Trophoblast cell (in vitro differentiated cells and primary cell): Measurements from ENCODE around the gene PSMA2.
"Not testable (repeated sequence)": the region's sequence is repeated elsewhere in the genome, so short reads cannot be mapped to it uniquely, and the experiment has no call there.

Experiments used
- DNase-seq, 2 donors: peaks; one replicate each; pipeline ENCODE4 v3.0.0-alpha.2; 2016
- H2AFZ ChIP-seq: 2 replicates; pipeline ENCODE4 v1.6.1; 2013; ENCODE audit warnings: low read length, moderate library complexity, mild to moderate bottlenecking; ENCODE audit not compliant: insufficient read depth, poor library complexity
- H2AK5ac ChIP-seq: 2 replicates; pipeline ENCODE4 v1.6.1; 2013; ENCODE audit warnings: mild to moderate bottlenecking, low read length
- H2BK120ac ChIP-seq: 2 replicates; pipeline ENCODE4 v1.6.1; 2013; ENCODE audit warnings: low read length, mild to moderate bottlenecking, moderate library complexity; ENCODE audit not compliant: insufficient read depth, poor library complexity
- H2BK12ac ChIP-seq: 2 replicates; pipeline ENCODE4 v1.6.1; 2013; ENCODE audit warnings: mild to moderate bottlenecking, low read length, moderate library complexity
- H2BK5ac ChIP-seq: 2 replicates; pipeline ENCODE4 v1.6.1; 2013; ENCODE audit warnings: low read length, low read depth, moderate library complexity, mild to moderate bottlenecking; ENCODE audit not compliant: poor library complexity
- H3K14ac ChIP-seq: 2 replicates; pipeline ENCODE4 v1.6.1; 2013; ENCODE audit warnings: mild to moderate bottlenecking, low read length
- H3K18ac ChIP-seq: 2 replicates; pipeline ENCODE4 v1.6.1; 2013; ENCODE audit warnings: mild to moderate bottlenecking, low read length
- H3K23ac ChIP-seq: 2 replicates; pipeline ENCODE4 v1.6.1; 2013; ENCODE audit warnings: low read length
- H3K27ac ChIP-seq: 2 replicates; pipeline ENCODE4 v1.5.1; 2013; ENCODE audit warnings: low read depth, mild to moderate bottlenecking, inconsistent platforms, low read length, moderate library complexity
- H3K27me3 ChIP-seq: 2 replicates; pipeline ENCODE4 v1.6.1; 2013; ENCODE audit warnings: inconsistent platforms, mild to moderate bottlenecking, low read length, moderate library complexity; ENCODE audit not compliant: insufficient read depth
- H3K36me3 ChIP-seq, 2 experiments: 1 replicate in 1 of 2; 2 replicates in 1 of 2; pipeline ENCODE4 v1.6.1; 2013; ENCODE audit warnings: low read length in 2 of 2, mild to moderate bottlenecking in 2 of 2, moderate library complexity in 1 of 2; ENCODE audit not compliant: insufficient read depth in 2 of 2, control insufficient read depth in 1 of 2
- H3K4ac ChIP-seq: 2 replicates; pipeline ENCODE4 v1.6.1; 2013; ENCODE audit warnings: low read depth, mild to moderate bottlenecking, low read length, moderate library complexity
- H3K4me1 ChIP-seq, 2 experiments: 1 replicate in 1 of 2; 2 replicates in 1 of 2; pipeline ENCODE4 v1.6.1; 2013; ENCODE audit warnings: low read length in 2 of 2, mild to moderate bottlenecking in 2 of 2, moderate library complexity in 1 of 2; ENCODE audit not compliant: insufficient read depth in 2 of 2, control insufficient read depth in 1 of 2
- H3K4me2 ChIP-seq: 2 replicates; pipeline ENCODE4 v1.6.1; 2013; ENCODE audit warnings: inconsistent platforms, mild to moderate bottlenecking, low read length, moderate library complexity
- H3K4me3 ChIP-seq: 2 replicates; pipeline ENCODE4 v1.5.1; 2013; ENCODE audit warnings: mild to moderate bottlenecking, low read depth, low read length, inconsistent platforms
- H3K79me1 ChIP-seq: one replicate; pipeline ENCODE4 v1.6.1; 2013; ENCODE audit warnings: low read length
- H3K79me2 ChIP-seq: 2 replicates; pipeline ENCODE4 v1.6.1; 2013; ENCODE audit warnings: low read length, mild to moderate bottlenecking; ENCODE audit not compliant: control insufficient read depth, insufficient read depth, poor library complexity
- H3K9ac ChIP-seq: 2 replicates; pipeline ENCODE4 v1.6.1; 2013; ENCODE audit warnings: mild to moderate bottlenecking, low read length
- H3K9me3 ChIP-seq: 2 replicates; pipeline ENCODE4 v1.6.1; 2013; ENCODE audit warnings: low read depth, mild to moderate bottlenecking, control low read depth, inconsistent platforms, low read length; ENCODE audit not compliant: insufficient read depth
- H4K12ac ChIP-seq: 2 replicates; pipeline ENCODE4 v1.6.1; 2013; ENCODE audit warnings: low read depth, mild to moderate bottlenecking, low read length, moderate library complexity
- H4K8ac ChIP-seq: 2 replicates; pipeline ENCODE4 v1.6.1; 2013; ENCODE audit warnings: low read depth, mild to moderate bottlenecking, low read length, moderate library complexity
- H4K91ac ChIP-seq: one replicate; pipeline ENCODE4 v1.6.1; 2013; ENCODE audit warnings: low read depth, mild to moderate bottlenecking, low read length, moderate library complexity
- WGBS: extraction: QIAGEN DNeasy Blood & Tissue Kit; methylation state at CpG from one replicate; pipeline ENCODE4 v1.1.7; 2013; ENCODE audit warnings: missing lambda C conversion rate; ENCODE audit not compliant: insufficient read length, insufficient coverage; ENCODE audit errors: extremely low coverage; 5-methylcytosine and 5-hydroxymethylcytosine counted together

The PSMA2 gene

GRCh38 chr7:42886893-42887505 lies 45.0 kb downstream of the PSMA2 start:
- DNase-seq = peak in 1 of 2 donors; percentile 4
- H3K4me3 ChIP-seq = no peak overlapping the region
- no peak overlapping the region for H2BK5ac ChIP-seq
- no peaks in the 10 kb centered on the region for H3K79me2 ChIP-seq
- H3K79me1 ChIP-seq = peaks cover 2% of the 10 kb centered on the region
- no peak overlapping the region for H2AFZ ChIP-seq
- no peak overlapping the region for H3K14ac ChIP-seq
- H3K4me1 ChIP-seq = peaks cover 0 to 2% of the 10 kb centered on the region in 2 experiments
- H3K9ac ChIP-seq = no peak overlapping the region
- H2BK12ac ChIP-seq = no peak overlapping the region
- no peak overlapping the region for H4K8ac ChIP-seq
- no peak overlapping the region for H3K4ac ChIP-seq
- no peak overlapping the region for H2AK5ac ChIP-seq
- no peaks in the 10 kb centered on the region for H3K9me3 ChIP-seq
- no peak overlapping the region for H3K4me2 ChIP-seq
- H2BK120ac ChIP-seq = no peak overlapping the region
- no peak overlapping the region for H4K12ac ChIP-seq
- no peak overlapping the region for H4K91ac ChIP-seq
- H3K27ac ChIP-seq = no peak overlapping the region
- H3K27me3 ChIP-seq = no peaks in the 10 kb centered on the region
- H3K36me3 ChIP-seq = no peaks in the 10 kb centered on the region
- H3K23ac ChIP-seq = no peak overlapping the region
- H3K18ac ChIP-seq = no peak overlapping the region

GRCh38 chr7:42886129-42886528 lies 45.8 kb downstream of the PSMA2 start:
- Histone ChIP-seq H2BK120ac (no peak overlapping the region), H4K91ac (no peak overlapping the region), H4K8ac (no peak overlapping the region), H3K79me1 (peaks cover 2% of the 10 kb centered on the region), H3K4me1 (peaks cover 0 to 2% of the 10 kb centered on the region in 2 experiments), H3K4ac (no peak overlapping the region), H2BK12ac (no peak overlapping the region), H3K9ac (no peak overlapping the region), H3K23ac (no peak overlapping the region), H2AK5ac (no peak overlapping the region), H3K9me3 (no peaks in the 10 kb centered on the region), H3K4me2 (no peak overlapping the region), H3K18ac (no peak overlapping the region), H3K79me2 (no peaks in the 10 kb centered on the region), H4K12ac (no peak overlapping the region), H2BK5ac (no peak overlapping the region), H3K4me3 (no peak overlapping the region), H2AFZ (no peak overlapping the region), H3K36me3 (no peaks in the 10 kb centered on the region), H3K14ac (no peak overlapping the region), H3K27me3 (no peaks in the 10 kb centered on the region), H3K27ac (no peak overlapping the region)
- peak in 1 of 2 donors; percentile 15 for DNase-seq
- no CpG with 5 or more reads among the region's 2 CpGs for WGBS

GRCh38 chr7:42885183-42885582 lies 46.8 kb downstream of the PSMA2 start:
- not testable (repeated sequence) for H3K4ac ChIP-seq, H3K4me2 ChIP-seq, H3K79me2 ChIP-seq, H3K27ac ChIP-seq, H3K9ac ChIP-seq, H2BK5ac ChIP-seq, H3K9me3 ChIP-seq, H4K8ac ChIP-seq, H2AK5ac ChIP-seq, H4K91ac ChIP-seq, H4K12ac ChIP-seq, H2AFZ ChIP-seq, H3K23ac ChIP-seq, H2BK120ac ChIP-seq, H2BK12ac ChIP-seq, H3K18ac ChIP-seq, DNase-seq, H3K14ac ChIP-seq, H3K27me3 ChIP-seq, H3K4me3 ChIP-seq, H3K4me1 ChIP-seq, H3K79me1 ChIP-seq, H3K36me3 ChIP-seq
- no CpG with 5 or more reads among the region's 8 CpGs for WGBS

GRCh38 chr7:42883950-42884349 lies 48.0 kb downstream of the PSMA2 start:
- Histone ChIP-seq H3K23ac (no peak overlapping the region), H2AFZ (no peak overlapping the region), H2AK5ac (no peak overlapping the region), H3K36me3 (no peaks in the 10 kb centered on the region), H3K27ac (no peak overlapping the region), H3K4me2 (no peak overlapping the region), H3K4me1 (peaks cover 0 to 2% of the 10 kb centered on the region in 2 experiments), H3K79me1 (peaks cover 2% of the 10 kb centered on the region), H3K9ac (no peak overlapping the region), H2BK120ac (no peak overlapping the region), H3K9me3 (no peaks in the 10 kb centered on the region), H4K91ac (no peak overlapping the region), H4K12ac (no peak overlapping the region), H3K27me3 (no peaks in the 10 kb centered on the region), H3K79me2 (no peaks in the 10 kb centered on the region), H3K4ac (no peak overlapping the region), H3K18ac (no peak overlapping the region), H2BK5ac (no peak overlapping the region), H4K8ac (no peak overlapping the region), H3K4me3 (no peak overlapping the region), H2BK12ac (no peak overlapping the region), H3K14ac (no peak overlapping the region)
- no CpG with 5 or more reads among the region's 6 CpGs for WGBS
- DNase-seq = peak in 1 of 2 donors; percentile 2
